Measurements from ENCODE around the gene DBNDD1.
"Not testable (repeated sequence)": the region's sequence is repeated elsewhere in the genome, so short reads cannot be mapped to it uniquely, and the experiment has no call there.

The DBNDD1 gene

GRCh38 chr16:90011508-90011819 is 7.8 kb downstream of the DBNDD1 start:
- no peak for DNase-seq (ENCODE audit: low read depth)

- no peak for DNase-seq (ENCODE audit: low read depth)
Observed at GRCh38 chr16:90010676-90011507, 8.4 kb downstream of the DBNDD1 start.

- DNase-seq (ENCODE audit: low read depth) = no peak
Observed at GRCh38 chr16:90009172-90009899, 9.9 kb downstream of the DBNDD1 start.

- DNase-seq (ENCODE audit: low read depth) = peak; percentile 50
Observed at GRCh38 chr16:90008708-90009145, 10.5 kb downstream of the DBNDD1 start.

GRCh38 chr16:90007635-90008234 is 11.5 kb downstream of the DBNDD1 start:
- DNase-seq (ENCODE audit: low read depth) = not testable (repeated sequence)

- no peak for DNase-seq (ENCODE audit: low read depth)
Observed at GRCh38 chr16:90007015-90007414, 12.2 kb downstream of the DBNDD1 start.

GRCh38 chr16:90005956-90006663 is 13.1 kb downstream of the DBNDD1 start:
- DNase-seq (ENCODE audit: low read depth) = no peak

GRCh38 chr16:90004577-90004976 is 14.7 kb downstream of the DBNDD1 start:
- DNase-seq (ENCODE audit: low read depth) = no peak

- DNase-seq (ENCODE audit: low read depth) = no peak
Observed at GRCh38 chr16:90002759-90003158, 16.5 kb downstream of the DBNDD1 start.

- no peak for DNase-seq (ENCODE audit: low read depth)
Observed at GRCh38 chr16:90001761-90002503, 17.3 kb downstream of the DBNDD1 start.

- DNase-seq (ENCODE audit: low read depth) = no peak
Observed at GRCh38 chr16:90000733-90001427, 18.4 kb downstream of the DBNDD1 start.

- DNase-seq (ENCODE audit: low read depth) = no peak
Observed at GRCh38 chr16:89999831-90000574, 19.3 kb downstream of the DBNDD1 start.

- DNase-seq (ENCODE audit: low read depth) = no peak
Observed at GRCh38 chr16:89996178-89996489, 23.1 kb downstream of the DBNDD1 start.

- peak; percentile 47 for DNase-seq (ENCODE audit: low read depth)
Observed at GRCh38 chr16:89995475-89996177, 23.6 kb downstream of the DBNDD1 start.

GRCh38 chr16:89994721-89995474 is 24.4 kb downstream of the DBNDD1 start:
- DNase-seq (ENCODE audit: low read depth) = peak; percentile 43

GRCh38 chr16:89994389-89994720 is 24.9 kb downstream of the DBNDD1 start:
- DNase-seq (ENCODE audit: low read depth) = no peak

GRCh38 chr16:89993971-89994370 is 25.3 kb downstream of the DBNDD1 start:
- DNase-seq (ENCODE audit: low read depth) = no peak

GRCh38 chr16:89993377-89993776 is 25.9 kb downstream of the DBNDD1 start:
- DNase-seq (ENCODE audit: low read depth) = no peak

GRCh38 chr16:89990799-89991198 is 28.5 kb downstream of the DBNDD1 start:
- DNase-seq (ENCODE audit: low read depth) = no peak
